ENCODE measurements around the gene GUCA1C. TPM values are rescaled to one million over a fixed set of nuclear protein-coding genes. Genes with fewer than 3 reads are reported as not detected.

Gene GUCA1C
- total and polyA plus RNA-seq, 2 of the 8 experiments (the other 6 are each of a cell fraction or from before 2014, with no cell fraction given) = not detected

DNA sequence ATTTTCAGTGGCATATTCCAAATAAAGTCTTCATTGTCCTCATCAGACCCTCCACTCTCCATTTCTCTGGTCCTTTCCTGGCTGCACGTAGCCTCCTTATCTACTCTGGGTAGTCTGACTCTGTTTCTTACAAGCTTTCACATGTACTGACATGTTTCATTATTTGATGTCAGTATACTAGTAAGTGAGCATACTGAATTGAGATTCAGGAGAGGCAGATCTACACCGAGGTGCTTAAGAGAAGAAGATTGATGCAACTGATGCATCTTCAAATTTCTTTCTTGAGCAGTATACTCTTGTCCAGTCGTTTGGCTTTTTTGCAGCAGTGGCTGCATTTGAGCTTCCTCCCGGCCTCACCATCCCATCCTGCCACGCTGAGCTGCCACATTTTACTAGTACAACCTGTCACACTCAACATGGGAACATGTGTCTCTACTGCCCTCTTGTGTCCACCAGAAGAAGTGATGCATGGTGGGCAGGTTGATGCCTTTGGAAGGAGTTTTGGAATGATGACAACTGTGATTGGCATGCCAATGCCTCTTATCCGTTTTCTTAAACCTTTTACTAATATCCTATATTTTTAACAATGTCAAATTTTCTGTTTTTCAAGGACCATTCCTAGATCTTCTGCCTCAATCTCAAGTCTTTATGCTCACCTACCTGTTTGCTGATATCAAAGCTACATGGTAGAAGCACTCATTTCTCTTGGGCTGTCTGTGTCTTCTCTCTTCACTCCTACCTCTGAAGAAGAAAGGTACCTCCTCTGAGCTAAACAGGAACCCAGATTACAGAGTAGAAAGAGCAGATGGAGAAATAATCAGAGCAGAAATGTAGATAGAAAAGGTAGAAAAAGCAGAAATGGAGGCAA is 38.7 kb downstream of the GUCA1C start (continued):
- TF ChIP-seq GABPA (IDR thresholded peaks at IDR 0.05; ENCODE audit: borderline replicate concordance, insufficient read depth, low read length) (no peak), CBX8 (IDR thresholded peaks at IDR 0.05; ENCODE audit: borderline replicate concordance, low read depth, low read length) (no peak), RFX5 (IDR thresholded peaks at IDR 0.05; ENCODE audit: borderline replicate concordance, low read depth, low read length) (no peak), TAF7 (optimal IDR thresholded peaks at IDR 0.05; ENCODE audit: borderline replicate concordance, low read depth, low read length) (no peak), YY1 (IDR thresholded peaks at IDR 0.05; ENCODE audit: low read depth, low read length) (peak; percentile 63; the same call in 1 of the 2 replicates), HDAC2 (IDR thresholded peaks at IDR 0.05; ENCODE audit: borderline replicate concordance in 1 of 2, low read depth in 2 of 2, low read length in 2 of 2) (no peak), BRCA1 (IDR thresholded peaks at IDR 0.05; ENCODE audit: low read depth, low read length) (no peak; the same call in 1 of the 2 replicates), PHF8 (conservative IDR thresholded peaks at IDR 0.05; ENCODE audit: low read depth, low read length) (no peak), JUND (IDR thresholded peaks at IDR 0.05; ENCODE audit: low read length) (peak; percentile 47; the same call in 1 of the 2 replicates), MAFK (IDR thresholded peaks at IDR 0.05; ENCODE audit: low read depth, low read length) (no peak), RAD21 (IDR thresholded peaks at IDR 0.05 in 1 of 2, conservative IDR thresholded peaks at IDR 0.05 in 1 of 2; ENCODE audit: low read depth in 2 of 2, low read length in 2 of 2) (peak; percentile 97), RXRA (IDR thresholded peaks at IDR 0.05; ENCODE audit: insufficient read depth, low read depth, low read length) (no peak), ZNF274 (IDR thresholded peaks at IDR 0.05; ENCODE audit: borderline replicate concordance, extremely low read depth, low read length) (no peak), KDM1A (IDR thresholded peaks at IDR 0.05; ENCODE audit: borderline replicate concordance, low read length) (no peak), SP1 (IDR thresholded peaks at IDR 0.05; ENCODE audit: low read depth, low read length) (peak; percentile 66; the same call in 1 of the 2 replicates), SP4 (IDR thresholded peaks at IDR 0.05; ENCODE audit: low read length) (no peak), BCL11A (IDR thresholded peaks at IDR 0.05; ENCODE audit: low read depth in 2 of 2, low read length in 2 of 2) (no peak), CHD1 (IDR thresholded peaks at IDR 0.05; ENCODE audit: low read depth, low read length) (no peak), TEAD4 (IDR thresholded peaks at IDR 0.05; ENCODE audit: low read depth, low read length) (no peak)
- TF ChIP-seq, protein P1, sequence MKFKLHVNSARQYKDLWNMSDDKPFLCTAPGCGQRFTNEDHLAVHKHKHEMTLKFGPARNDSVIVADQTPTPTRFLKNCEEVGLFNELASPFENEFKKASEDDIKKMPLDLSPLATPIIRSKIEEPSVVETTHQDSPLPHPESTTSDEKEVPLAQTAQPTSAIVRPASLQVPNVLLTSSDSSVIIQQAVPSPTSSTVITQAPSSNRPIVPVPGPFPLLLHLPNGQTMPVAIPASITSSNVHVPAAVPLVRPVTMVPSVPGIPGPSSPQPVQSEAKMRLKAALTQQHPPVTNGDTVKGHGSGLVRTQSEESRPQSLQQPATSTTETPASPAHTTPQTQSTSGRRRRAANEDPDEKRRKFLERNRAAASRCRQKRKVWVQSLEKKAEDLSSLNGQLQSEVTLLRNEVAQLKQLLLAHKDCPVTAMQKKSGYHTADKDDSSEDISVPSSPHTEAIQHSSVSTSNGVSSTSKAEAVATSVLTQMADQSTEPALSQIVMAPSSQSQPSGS (IDR thresholded peaks at IDR 0.05; ENCODE audit: low read length) = no peak
- TF ChIP-seq, protein P2, sequence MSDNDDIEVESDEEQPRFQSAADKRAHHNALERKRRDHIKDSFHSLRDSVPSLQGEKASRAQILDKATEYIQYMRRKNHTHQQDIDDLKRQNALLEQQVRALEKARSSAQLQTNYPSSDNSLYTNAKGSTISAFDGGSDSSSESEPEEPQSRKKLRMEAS (IDR thresholded peaks at IDR 0.05) = peak; percentile 68
